NCI-H2029 (cell line): ENCODE results near the gene VPS39.

Experiments
- DNase-seq: peaks from one replicate; lab custom pipeline; 2025; lab: John Stamatoyannopoulos, UW

Gene VPS39

DNA sequence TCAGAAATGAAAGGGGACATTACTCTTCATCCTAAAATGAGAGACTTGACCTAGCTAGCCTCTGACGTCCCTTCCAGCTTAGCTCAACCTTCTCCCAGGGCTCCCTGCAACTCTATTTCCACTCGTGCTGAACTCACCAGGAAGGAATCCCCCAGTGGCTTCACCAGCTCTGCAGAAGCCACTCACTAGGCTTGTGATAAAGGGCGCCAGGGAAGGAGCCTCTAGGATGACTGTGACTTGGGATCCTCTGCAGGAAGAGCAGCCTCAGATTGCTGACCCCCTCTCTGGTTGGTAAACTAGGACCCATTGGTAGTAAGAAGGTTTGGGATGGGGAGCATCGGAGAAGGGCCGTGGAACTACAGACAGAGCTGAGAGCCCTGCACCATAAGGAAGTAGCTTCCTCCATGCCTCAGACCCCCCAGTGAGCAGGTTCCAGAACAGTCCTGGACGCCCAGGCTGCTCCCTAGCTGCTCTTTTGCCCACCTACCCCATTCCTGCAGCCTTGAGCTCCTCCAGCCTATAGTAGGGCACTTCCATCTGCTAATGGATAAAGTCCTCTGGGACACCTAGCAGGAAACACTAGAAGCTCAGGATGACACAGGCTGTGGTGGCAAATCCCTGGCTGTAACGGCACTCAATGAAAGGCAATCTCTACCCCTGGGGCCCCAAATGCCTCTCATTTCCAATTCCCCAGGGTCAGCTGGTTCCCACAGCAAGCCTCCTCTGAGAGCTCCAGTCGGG is 77.7 kb downstream of the VPS39 start:
- no peak for DNase-seq

- no peak for DNase-seq
Measured at GRCh38 chr15:42129364-42129763, 78.7 kb downstream of the VPS39 start.

GRCh38 chr15:42128476-42128875 is 79.6 kb downstream of the VPS39 start:
- DNase-seq, result no peak

GRCh38 chr15:42123546-42123945 is 84.6 kb downstream of the VPS39 start:
- no peak for DNase-seq

DNA sequence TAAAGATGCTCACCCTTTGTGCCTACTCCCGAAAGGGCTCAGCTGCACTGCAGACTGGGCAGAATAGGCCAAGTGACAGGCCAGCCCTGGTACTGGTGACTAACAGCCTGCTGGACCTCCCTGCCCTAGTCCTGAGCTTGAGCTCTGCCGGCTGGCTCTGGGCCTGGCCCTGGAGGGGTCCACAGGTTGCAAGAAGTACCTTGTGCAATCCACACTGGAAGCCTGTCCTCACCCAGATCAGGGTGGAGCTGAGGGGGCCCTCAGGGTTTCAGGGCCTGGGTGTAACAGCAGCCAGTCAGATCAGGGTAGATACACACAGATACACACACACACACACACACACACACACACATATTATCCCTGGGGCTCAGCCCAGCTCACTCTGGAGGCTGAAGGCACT is 86.4 kb downstream of the VPS39 start:
- DNase-seq, result no peak

DNA sequence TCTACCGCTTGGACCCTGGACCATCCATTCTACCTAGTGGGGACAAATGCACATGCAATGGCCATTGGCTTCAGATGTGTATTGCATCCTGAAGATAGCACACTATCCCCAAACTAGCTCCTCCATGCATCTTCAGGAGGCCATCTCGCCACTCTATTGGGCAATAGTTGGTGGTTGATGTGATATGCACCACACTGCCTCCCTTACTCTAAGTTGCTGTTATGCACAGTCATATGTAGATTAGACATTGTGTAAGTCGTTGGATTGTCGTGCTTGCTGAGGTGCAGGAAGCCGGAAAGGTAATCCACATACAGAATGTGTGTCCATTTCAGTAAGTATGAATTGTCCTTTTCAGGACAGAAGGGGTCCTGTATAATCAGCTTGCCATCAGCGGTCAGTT is 87.1 kb downstream of the VPS39 start:
- no peak for DNase-seq

GRCh38 chr15:42120285-42120684 is 87.8 kb downstream of the VPS39 start:
- no peak for DNase-seq

GRCh38 chr15:42119446-42119760 is 88.7 kb downstream of the VPS39 start:
- DNase-seq, result no peak

GRCh38 chr15:42118650-42119445 is 89.3 kb downstream of the VPS39 start:
- DNase-seq, result peak; percentile 43

DNA sequence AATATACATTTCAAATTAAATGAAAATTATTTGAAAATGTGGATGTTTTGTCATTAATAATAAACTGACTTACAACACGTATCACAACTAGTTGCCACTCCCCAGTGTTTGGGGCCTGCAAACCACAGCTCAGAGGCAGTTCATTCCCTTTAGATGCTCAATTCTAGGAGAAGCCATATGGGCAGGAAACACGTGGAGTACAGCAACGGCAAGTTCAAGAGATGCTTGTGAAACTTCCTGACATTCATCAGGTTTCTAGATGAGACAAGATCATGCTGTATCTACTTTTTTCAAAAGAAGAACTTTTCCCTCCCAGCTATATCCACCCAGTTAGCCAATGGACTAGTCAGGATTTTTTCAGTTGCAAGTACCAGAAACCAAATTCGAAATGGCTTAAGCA is 96.2 kb downstream of the VPS39 start:
- DNase-seq, result no peak

GRCh38 chr15:42110367-42110766 is 97.7 kb downstream of the VPS39 start:
- DNase-seq, result peak; percentile 15

DNA sequence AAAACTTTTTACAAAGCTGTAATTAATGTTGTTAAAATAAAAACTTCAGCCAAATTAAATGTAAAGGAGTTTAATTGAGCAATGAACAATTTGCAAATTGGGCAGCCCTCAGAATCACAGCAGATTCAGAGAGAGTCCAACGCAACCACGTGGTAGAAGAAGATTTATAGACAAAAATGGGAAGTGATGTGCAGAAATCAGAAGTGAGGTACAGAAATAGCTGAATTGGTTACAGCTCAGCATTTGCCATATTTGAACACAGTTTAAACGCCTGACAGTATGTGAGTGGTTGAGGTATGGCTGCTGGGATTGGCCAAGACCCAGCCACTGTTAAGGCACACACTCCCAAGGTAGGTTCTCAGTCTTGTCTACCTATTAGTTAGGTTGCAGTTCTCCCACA is 99.3 kb downstream of the VPS39 start:
- DNase-seq, result no peak
